Measurements from ENCODE around the gene ALDH8A1. TPM values are rescaled to one million over a fixed set of nuclear protein-coding genes. Genes with fewer than 3 reads are reported as not detected.

ALDH8A1 gene
- total RNA-seq, 1 experiment from 2014 or later, result not detected

DNA sequence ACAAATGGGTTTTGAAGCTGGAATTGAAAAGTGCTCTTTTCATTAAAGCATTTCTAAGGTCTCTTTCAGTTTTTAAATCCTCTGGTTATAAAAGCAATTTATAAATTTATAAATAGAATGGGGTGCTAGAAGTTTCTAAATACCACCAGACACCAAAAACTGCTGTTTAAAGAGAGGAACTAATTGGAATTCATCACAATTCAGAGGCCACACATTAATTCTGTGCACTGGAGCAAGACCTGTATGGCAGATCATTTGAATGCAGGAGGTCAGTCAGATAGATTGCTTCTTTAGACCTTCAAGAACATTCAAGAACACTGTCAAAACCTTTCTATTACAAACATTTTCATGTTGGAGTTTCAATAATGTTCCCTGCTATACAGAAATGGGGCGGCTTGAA lies 55.1 kb downstream of the ALDH8A1 start:
- Histone ChIP-seq H3K27me3 (ENCODE audit: insufficient read depth, low read length) (no peaks in the 10 kb centered on the region), H3K23ac (ENCODE audit: insufficient read length, low read depth, low read length) (no peak overlapping the region), H3K27ac (ENCODE audit: insufficient read length, low read depth, low read length) (no peak overlapping the region), H2AFZ (ENCODE audit: low read length) (no peak overlapping the region), H2BK120ac (ENCODE audit: low read depth, low read length, poor library complexity, severe bottlenecking) (no peak overlapping the region), H2AK5ac (ENCODE audit: insufficient read length, low read length) (no peak overlapping the region), H3K4me1 (ENCODE audit: insufficient read depth, low read length) (no peaks in the 10 kb centered on the region), H3K14ac (ENCODE audit: insufficient read depth, low read length) (no peak overlapping the region), H4K20me1 (ENCODE audit: control insufficient read depth, insufficient read depth, insufficient read length) (no peaks in the 10 kb centered on the region), H3K18ac (ENCODE audit: insufficient read length, low read depth, low read length) (no peak overlapping the region), H3K79me1 (ENCODE audit: insufficient read depth, low read depth, low read length, poor library complexity, severe bottlenecking) (no peaks in the 10 kb centered on the region), H2BK15ac (ENCODE audit: low read depth, low read length) (no peak overlapping the region), H2BK5ac (ENCODE audit: insufficient read length, low read length) (no peak overlapping the region), H4K91ac (ENCODE audit: insufficient read length, low read depth, low read length) (no peak overlapping the region), H3T11ph (ENCODE audit: low read length) (no peak overlapping the region), H4K5ac (ENCODE audit: insufficient read length, low read depth, low read length) (no peak overlapping the region), H3K79me2 (ENCODE audit: insufficient read depth, low read length) (no peaks in the 10 kb centered on the region), H2BK12ac (ENCODE audit: insufficient read length, low read depth, low read length) (no peak overlapping the region), H3K9me3 (ENCODE audit: control insufficient read depth, low read depth, low read length) (no peaks in the 10 kb centered on the region), H3K23me2 (ENCODE audit: insufficient read length, low read depth, low read length, poor library complexity, severe bottlenecking) (no peaks in the 10 kb centered on the region), H3K4me2 (ENCODE audit: insufficient read depth, insufficient read length, low read length) (no peak overlapping the region), H4K8ac (replicated peaks; ENCODE audit: insufficient read length, low read depth, low read length) (no peak overlapping the region), H3K4ac (ENCODE audit: low read depth, low read length) (no peak overlapping the region), H3K56ac (ENCODE audit: insufficient read length, low read depth, low read length) (no peak overlapping the region), H3K9ac (ENCODE audit: extremely low read depth, insufficient read length, low read length) (no peak overlapping the region), H2BK20ac (ENCODE audit: low read depth, low read length, poor library complexity, severe bottlenecking) (no peak overlapping the region)
- Mint-ChIP-seq H3K27me3 (ENCODE audit: low read depth) (no peaks in the 10 kb centered on the region; the same call in 1 of the 2 replicates), H3K36me3 (ENCODE audit: insufficient read depth in 1 of 3, low read depth in 3 of 3) (peaks cover 0 to 4% (median 1%) of the 10 kb centered on the region in 3 experiments; a peak in 1 of 7 replicates), H3K4me1 (no peaks in the 10 kb centered on the region), H3K4me3 (no peak overlapping the region), H3K9me3 (peaks cover 2 to 5% of the 10 kb centered on the region in 2 experiments; a peak in 3 of 5 replicates), H3K27ac (no peak overlapping the region; a peak in 1 of 7 replicates)
- TF ChIP-seq, protein P1, sequence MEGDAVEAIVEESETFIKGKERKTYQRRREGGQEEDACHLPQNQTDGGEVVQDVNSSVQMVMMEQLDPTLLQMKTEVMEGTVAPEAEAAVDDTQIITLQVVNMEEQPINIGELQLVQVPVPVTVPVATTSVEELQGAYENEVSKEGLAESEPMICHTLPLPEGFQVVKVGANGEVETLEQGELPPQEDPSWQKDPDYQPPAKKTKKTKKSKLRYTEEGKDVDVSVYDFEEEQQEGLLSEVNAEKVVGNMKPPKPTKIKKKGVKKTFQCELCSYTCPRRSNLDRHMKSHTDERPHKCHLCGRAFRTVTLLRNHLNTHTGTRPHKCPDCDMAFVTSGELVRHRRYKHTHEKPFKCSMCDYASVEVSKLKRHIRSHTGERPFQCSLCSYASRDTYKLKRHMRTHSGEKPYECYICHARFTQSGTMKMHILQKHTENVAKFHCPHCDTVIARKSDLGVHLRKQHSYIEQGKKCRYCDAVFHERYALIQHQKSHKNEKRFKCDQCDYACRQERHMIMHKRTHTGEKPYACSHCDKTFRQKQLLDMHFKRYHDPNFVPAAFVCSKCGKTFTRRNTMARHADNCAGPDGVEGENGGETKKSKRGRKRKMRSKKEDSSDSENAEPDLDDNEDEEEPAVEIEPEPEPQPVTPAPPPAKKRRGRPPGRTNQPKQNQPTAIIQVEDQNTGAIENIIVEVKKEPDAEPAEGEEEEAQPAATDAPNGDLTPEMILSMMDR (conservative IDR thresholded peaks at IDR 0.05), result no peak
- no CpG with 5 or more reads among the region's 1 CpG for WGBS (ENCODE audit: extremely low coverage, insufficient read length, low lambda C conversion rate)
- no peak for DNase-seq
